Activated CD8-positive, alpha-beta memory T cell treated with anti-CD3 and anti-CD28 coated beads, Interleukin-2, amount 50 U/mL, for 4 hours (primary cell): ENCODE data around the gene MAN2A2.

ENCODE experiments used
- DNase-seq: peaks from one replicate; pipeline ENCODE4 v3.0.0-alpha.2; 2020

Gene MAN2A2

GRCh38 chr15:90970274-90970673 is 67.2 kb downstream of the MAN2A2 start:
- no peak for DNase-seq

DNA sequence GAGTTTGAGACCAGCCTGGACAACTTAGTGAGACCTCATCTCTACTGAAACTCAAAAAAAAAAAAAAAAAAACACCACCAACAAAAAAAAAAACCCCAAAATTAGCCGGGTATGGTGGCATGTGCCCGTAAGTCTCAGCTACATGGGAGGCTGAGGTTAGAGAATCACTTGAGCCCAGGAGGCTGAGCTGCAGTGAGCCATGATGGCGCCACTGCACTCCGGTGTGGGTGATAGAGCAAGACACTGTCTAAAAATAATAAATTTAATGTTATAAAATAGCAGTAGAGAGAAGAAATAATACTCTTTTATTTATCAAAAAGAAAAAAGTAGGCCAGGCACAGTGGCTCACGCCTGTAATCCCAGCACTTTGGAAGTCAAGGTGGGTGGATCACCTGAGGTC is 69.0 kb downstream of the MAN2A2 start:
- DNase-seq, result no peak
